Gastrocnemius medialis (tissue), 4 donors: ENCODE measurements around the gene FYB1. TPM values are rescaled to one million over a fixed set of nuclear protein-coding genes. Genes with fewer than 3 reads are reported as not detected.

Experiments used
- ATAC-seq, 2 donors: fragments of 150-250 bp; one replicate each; pipeline ENCODE4 v1.9.1; 2016
- DNase-seq, 2 donors: peaks; one replicate each; pipeline ENCODE4 v3.0.0-alpha.2; 2019
- H3K27ac ChIP-seq, 4 donors: fragments of 200-600 bp; sonication (generic); 1 replicate in 1 of 4; 2 replicates in 3 of 4; pipeline ENCODE4 v1.5.1; 2016 to 2018; ENCODE audit warnings: mild to moderate bottlenecking in 2 of 4, moderate library complexity in 1 of 4
- H3K27me3 ChIP-seq, 3 donors: fragments of 200-600 bp; sonication (generic) in 2 of 3; 1 replicate in 1 of 3; 2 replicates in 2 of 3; pipeline versions ENCODE4 v1.5.1 to v1.6.0; 2016 to 2019; ENCODE audit warnings: mild to moderate bottlenecking in 1 of 3, moderate library complexity in 1 of 3
- H3K36me3 ChIP-seq, 2 donors: fragments of 200-600 bp; sonication (generic) in 1 of 2; one replicate each; pipeline ENCODE4 v1.5.1; 2017 to 2018
- H3K4me1 ChIP-seq, 2 donors: fragments of 200-600 bp; sonication (generic) in 1 of 2; one replicate each; pipeline ENCODE4 v1.5.1; 2016 to 2017; ENCODE audit warnings: mild to moderate bottlenecking in 2 of 2
- H3K4me3 ChIP-seq, 4 donors: fragments of 200-600 bp; sonication (generic) in 3 of 4; 1 replicate in 1 of 4; 2 replicates in 3 of 4; pipeline ENCODE4 v1.5.1; 2016 to 2019; ENCODE audit warnings: mild to moderate bottlenecking in 2 of 4
- H3K9me3 ChIP-seq, 3 donors: fragments of 200-600 bp; sonication (generic) in 2 of 3; 1 replicate in 1 of 3; 2 replicates in 2 of 3; pipeline ENCODE4 v1.5.1; 2016 to 2019
- POLR2A ChIP-seq, 2 donors: fragments of 450-650 bp; IDR thresholded peaks; one replicate each; pipeline ENCODE4 v1.6.1; 2017; ENCODE audit warnings: antibody characterized with exemption in 2 of 2, mild to moderate bottlenecking in 2 of 2, moderate library complexity in 2 of 2
- in situ Hi-C, 4 donors: fragments of 200-750 bp; cut with MboI; loops; one replicate each; pipeline versions ENCODE4 v1.15.0 to v1.8.0; 2017; ENCODE audit warnings: low sequenced_read_pairs in 4 of 4
- intact Hi-C: fragments of 100-400 bp; cut with DNase I; formaldehyde crosslinking; loops from one replicate; pipeline ENCODE4 v1.15.1; 2023; ENCODE audit warnings: low total_unique reads
- total RNA-seq, 4 donors: library from RNA; depleted of rRNA; stranded (reverse); fragments of >200 nt; gene quantifications; one replicate each; pipeline versions ENCODE4 v1.1.0 to v1.2.3, GENCODE V29; 2016
- TF ChIP-seq, protein P1 (sequence below), 5 experiments: fragments of 450-650 bp in 3 of 5; fragments of 200-600 bp in 2 of 5; sonication (generic) in 2 of 5; IDR thresholded peaks in 4 of 5; conservative IDR thresholded peaks in 1 of 5; 1 replicate in 4 of 5; 2 replicates in 1 of 5; pipeline ENCODE4 v1.5.1; 2016 to 2019; ENCODE audit warnings: antibody characterized with exemption in 5 of 5, mild to moderate bottlenecking in 3 of 5, moderate library complexity in 3 of 5

FYB1 gene
- total RNA-seq, 4 donors from 2014 or later = 1.1 to 5.6 (median 2.6) TPM

DNA sequence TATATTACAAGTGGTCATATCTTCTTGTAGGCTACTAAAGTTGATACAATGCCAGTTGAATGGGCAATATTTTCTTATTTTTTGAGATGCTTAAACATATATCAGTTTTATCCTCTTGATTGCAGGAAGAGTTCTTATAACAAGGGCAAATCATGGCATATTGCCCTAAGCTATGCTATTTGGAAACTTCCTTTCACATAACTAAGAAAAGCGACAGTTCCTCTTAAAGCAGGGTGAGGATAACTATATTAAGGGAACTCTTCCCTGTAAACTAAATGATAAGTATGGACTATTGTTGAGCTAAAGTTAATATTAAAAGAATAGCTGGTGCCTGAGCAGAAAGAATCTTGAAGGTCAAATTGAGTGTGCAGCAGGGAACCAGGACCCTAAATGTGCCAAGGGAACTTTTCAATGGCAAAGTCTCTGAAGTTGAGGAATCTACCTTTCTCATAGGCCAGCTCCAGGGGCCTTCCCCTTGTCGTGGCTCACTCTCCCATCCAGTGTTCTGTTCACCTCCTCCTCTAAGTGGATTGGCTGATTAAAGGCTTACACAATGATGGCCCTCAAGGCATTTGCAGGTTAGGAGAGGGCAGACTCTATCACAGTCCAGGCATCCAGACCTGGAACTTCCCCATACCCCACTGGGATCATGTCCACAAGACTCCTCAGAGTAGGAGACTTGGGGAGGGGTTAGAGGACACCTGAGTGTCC is 26.8 kb downstream of the FYB1 start:
- H3K27me3 ChIP-seq = no peaks in the 10 kb centered on the region
- intact Hi-C loops = no loop called here
- no peaks in the 10 kb centered on the region for H3K9me3 ChIP-seq
- DNase-seq (no peak), ATAC-seq (no peak)
- H3K4me3 ChIP-seq = no peak overlapping the region
- no peaks in the 10 kb centered on the region for H3K36me3 ChIP-seq
- peaks cover 0 to 9% of the 10 kb centered on the region in 2 donors for H3K4me1 ChIP-seq
- in situ Hi-C loops = no loop called here
- TF ChIP-seq POLR2A (IDR thresholded peaks at IDR 0.05) = no peak
- TF ChIP-seq, protein P1, sequence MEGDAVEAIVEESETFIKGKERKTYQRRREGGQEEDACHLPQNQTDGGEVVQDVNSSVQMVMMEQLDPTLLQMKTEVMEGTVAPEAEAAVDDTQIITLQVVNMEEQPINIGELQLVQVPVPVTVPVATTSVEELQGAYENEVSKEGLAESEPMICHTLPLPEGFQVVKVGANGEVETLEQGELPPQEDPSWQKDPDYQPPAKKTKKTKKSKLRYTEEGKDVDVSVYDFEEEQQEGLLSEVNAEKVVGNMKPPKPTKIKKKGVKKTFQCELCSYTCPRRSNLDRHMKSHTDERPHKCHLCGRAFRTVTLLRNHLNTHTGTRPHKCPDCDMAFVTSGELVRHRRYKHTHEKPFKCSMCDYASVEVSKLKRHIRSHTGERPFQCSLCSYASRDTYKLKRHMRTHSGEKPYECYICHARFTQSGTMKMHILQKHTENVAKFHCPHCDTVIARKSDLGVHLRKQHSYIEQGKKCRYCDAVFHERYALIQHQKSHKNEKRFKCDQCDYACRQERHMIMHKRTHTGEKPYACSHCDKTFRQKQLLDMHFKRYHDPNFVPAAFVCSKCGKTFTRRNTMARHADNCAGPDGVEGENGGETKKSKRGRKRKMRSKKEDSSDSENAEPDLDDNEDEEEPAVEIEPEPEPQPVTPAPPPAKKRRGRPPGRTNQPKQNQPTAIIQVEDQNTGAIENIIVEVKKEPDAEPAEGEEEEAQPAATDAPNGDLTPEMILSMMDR (IDR thresholded peaks at IDR 0.05 in 4 of 5, conservative IDR thresholded peaks at IDR 0.05 in 1 of 5) = no peak
- H3K27ac ChIP-seq = no peak overlapping the region

DNA sequence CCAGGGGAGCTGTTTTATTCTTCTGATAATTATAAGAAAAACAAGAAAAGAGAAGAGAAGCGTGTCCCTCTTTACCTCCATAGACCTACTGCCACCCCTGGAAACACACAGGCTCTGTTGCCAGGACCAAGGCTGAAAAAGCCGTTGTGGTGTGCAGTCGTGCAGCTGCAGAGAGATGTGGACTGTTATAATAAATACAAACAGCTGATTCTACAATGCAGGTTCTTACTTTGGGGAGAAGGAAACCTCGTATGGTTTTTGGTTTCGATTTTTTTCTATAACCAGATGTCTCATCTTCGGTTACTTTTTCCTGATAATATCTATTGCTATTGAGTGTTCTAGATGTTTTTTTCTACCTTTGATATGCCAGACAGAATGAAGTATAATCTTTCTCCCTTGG is 28.1 kb downstream of the FYB1 start:
- DNase-seq (no peak), ATAC-seq (no peak)
- H3K27me3 ChIP-seq = no peaks in the 10 kb centered on the region
- no peak overlapping the region for H3K4me3 ChIP-seq
- no peaks in the 10 kb centered on the region for H3K36me3 ChIP-seq
- peaks cover 0 to 9% of the 10 kb centered on the region in 2 donors for H3K4me1 ChIP-seq
- H3K27ac ChIP-seq = no peak overlapping the region
- in situ Hi-C loops (no loop called here), intact Hi-C loops (no loop called here)
- TF ChIP-seq POLR2A (IDR thresholded peaks at IDR 0.05) = no peak
- TF ChIP-seq, protein P1 (IDR thresholded peaks at IDR 0.05 in 4 of 5, conservative IDR thresholded peaks at IDR 0.05 in 1 of 5) = no peak
- no peaks in the 10 kb centered on the region for H3K9me3 ChIP-seq

DNA sequence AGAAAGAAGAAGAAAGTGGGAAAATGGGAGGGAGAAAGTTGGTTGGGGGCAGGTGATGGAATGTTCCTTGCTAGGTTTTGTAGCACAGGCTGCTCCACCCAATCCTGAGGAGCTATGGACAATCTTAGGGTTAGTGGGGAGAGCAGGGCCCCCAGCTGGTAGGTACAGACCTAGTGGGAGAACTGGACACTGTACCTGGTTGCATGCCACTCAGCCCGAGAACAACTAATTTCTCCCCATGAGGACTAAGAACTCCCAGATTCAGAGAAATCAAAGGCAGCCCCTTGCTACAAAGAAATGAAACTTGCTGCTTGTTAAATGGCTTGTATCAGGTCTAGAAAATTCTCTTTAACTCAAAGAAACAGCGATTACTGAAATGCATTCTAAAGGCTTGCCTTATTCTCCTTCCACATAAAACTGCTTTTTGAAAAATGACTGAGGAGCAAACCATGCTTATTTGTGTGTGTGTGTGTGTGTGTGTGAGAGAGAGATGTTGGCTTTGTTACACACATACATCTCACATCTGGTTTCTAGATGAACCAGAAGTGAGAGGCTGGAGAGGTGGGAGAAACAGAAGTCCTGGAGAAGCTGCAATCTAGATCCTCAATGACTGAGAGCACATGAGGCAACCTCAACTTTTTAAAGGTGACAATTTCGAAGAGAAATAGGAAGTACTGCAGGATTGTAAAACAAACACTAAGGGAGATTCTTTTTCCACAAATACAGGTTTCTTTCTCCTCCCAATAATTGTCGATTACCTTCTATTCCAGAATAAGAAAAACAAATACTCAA is 28.9 kb downstream of the FYB1 start:
- Histone ChIP-seq H3K27ac (no peak overlapping the region), H3K36me3 (no peaks in the 10 kb centered on the region), H3K4me3 (no peak overlapping the region), H3K9me3 (no peaks in the 10 kb centered on the region), H3K27me3 (no peaks in the 10 kb centered on the region), H3K4me1 (peaks cover 0 to 9% of the 10 kb centered on the region in 2 donors)
- intact Hi-C loops = no loop called here
- in situ Hi-C loops = no loop called here
- ATAC-seq (no peak), DNase-seq (no peak)
- TF ChIP-seq POLR2A (IDR thresholded peaks at IDR 0.05) = no peak
- TF ChIP-seq, protein P1 (IDR thresholded peaks at IDR 0.05 in 4 of 5, conservative IDR thresholded peaks at IDR 0.05 in 1 of 5) = no peak

DNA sequence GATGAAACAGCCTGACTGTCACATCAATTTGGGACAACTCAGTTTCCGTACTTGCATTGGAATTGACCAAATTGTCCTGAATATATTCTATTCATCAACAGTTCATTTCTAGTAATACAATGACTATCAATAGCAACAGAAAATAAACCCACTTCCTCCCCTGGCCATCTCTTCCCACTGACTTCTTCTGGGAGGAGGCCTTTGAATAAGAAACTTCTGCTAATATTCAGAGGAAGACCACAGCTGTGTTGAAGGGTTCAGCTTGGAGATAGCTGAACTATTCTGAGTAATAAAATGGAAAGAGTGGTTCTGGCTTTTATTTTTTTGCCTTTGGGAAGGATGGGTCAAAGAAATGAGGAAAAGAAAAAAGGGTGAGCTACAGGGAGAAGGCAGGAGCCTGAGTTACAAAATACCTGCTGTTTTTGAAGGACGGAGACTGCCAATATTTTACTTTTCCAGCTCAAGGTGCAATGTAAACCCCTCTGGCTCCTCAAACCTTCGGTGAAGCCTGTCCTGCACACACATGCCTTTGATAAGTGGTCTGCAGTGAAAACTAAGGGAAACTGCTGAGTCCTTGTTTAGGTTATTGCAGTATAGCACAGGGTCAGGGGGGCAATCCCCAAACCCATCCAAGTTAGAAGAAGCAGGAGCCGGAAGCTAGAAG is 29.9 kb downstream of the FYB1 start:
- H3K4me1 ChIP-seq = no peaks in the 10 kb centered on the region
- no peak overlapping the region for H3K27ac ChIP-seq
- TF ChIP-seq POLR2A (IDR thresholded peaks at IDR 0.05) = no peak
- TF ChIP-seq, protein P1 (IDR thresholded peaks at IDR 0.05 in 4 of 5, conservative IDR thresholded peaks at IDR 0.05 in 1 of 5) = no peak

More for the DNA sequence above, 29.9 kb downstream of the FYB1 start:
- Histone ChIP-seq H3K36me3 (no peaks in the 10 kb centered on the region), H3K4me3 (no peak overlapping the region), H3K27me3 (no peaks in the 10 kb centered on the region), H3K9me3 (no peaks in the 10 kb centered on the region)
- intact Hi-C loops = no loop called here
- no peak for ATAC-seq
- no peak for DNase-seq
- in situ Hi-C loops = no loop called here
